Activated CD8-positive, alpha-beta T cell treated with anti-CD3 and anti-CD28 coated beads for 36 hours (primary cell): ENCODE data around the gene PPP2R3B. TPM values are rescaled to one million over a fixed set of nuclear protein-coding genes. Genes with fewer than 3 reads are reported as not detected.

Experiments
- ATAC-seq: fragments of 200-7000 bp; cut with Tn5 transposase; one replicate; pipeline ENCODE4 v1.10.0; 2021; ENCODE audit warnings: mild to moderate bottlenecking, moderate library complexity
- CTCF ChIA-PET: fragments of 350-600 bp; sonication (Branson Sonifier 250); formaldehyde crosslinking; loops from one replicate; lab custom pipeline; 2021; ENCODE audit warnings: antibody characterized with exemption; lab: Charles Lee
- POLR2A ChIA-PET: fragments of 350-600 bp; sonication (Branson Sonifier 250); formaldehyde crosslinking; loops from one replicate; lab custom pipeline; 2021; ENCODE audit warnings: antibody characterized with exemption; lab: Charles Lee
- DNase-seq: peaks from one replicate; pipeline ENCODE4 v3.0.0-alpha.2; 2020
- H3K27ac Mint-ChIP-seq: one replicate; pipeline ENCODE4 v1.8.0; 2021; ENCODE audit warnings: mild to moderate bottlenecking, mixed read lengths
- H3K27me3 Mint-ChIP-seq: one replicate; pipeline ENCODE4 v1.8.0; 2021; ENCODE audit warnings: mixed read lengths
- H3K36me3 Mint-ChIP-seq: one replicate; pipeline ENCODE4 v1.8.0; 2021; ENCODE audit warnings: low read depth, mixed read lengths
- H3K4me1 Mint-ChIP-seq: one replicate; pipeline ENCODE4 v1.8.0; 2021; ENCODE audit warnings: low read depth, mixed read lengths
- H3K4me3 Mint-ChIP-seq: one replicate; pipeline ENCODE4 v1.8.0; 2021; ENCODE audit warnings: mild to moderate bottlenecking, moderate library complexity, mixed read lengths
- H3K9me3 Mint-ChIP-seq: one replicate; pipeline ENCODE4 v1.8.0; 2021; ENCODE audit warnings: mixed read lengths
- intact Hi-C: fragments of 100-400 bp; cut with micrococcal nuclease; formaldehyde crosslinking; loops from one replicate; pipeline ENCODE4 v1.10.0; 2022
- total RNA-seq, 2 experiments: library from RNA; stranded (reverse); gene quantifications; one replicate each; pipeline ENCODE4 v1.2.3, GENCODE V29; 2021
- TF ChIP-seq, protein P1 (sequence below): fragments of 200-600 bp; IDR thresholded peaks from one replicate; pipeline ENCODE4 v1.8.0; 2022; ENCODE audit warnings: antibody characterized with exemption, mild to moderate bottlenecking

The PPP2R3B gene
- total RNA-seq, 2 experiments from 2014 or later, result 44.9 to 45.7 TPM

DNA sequence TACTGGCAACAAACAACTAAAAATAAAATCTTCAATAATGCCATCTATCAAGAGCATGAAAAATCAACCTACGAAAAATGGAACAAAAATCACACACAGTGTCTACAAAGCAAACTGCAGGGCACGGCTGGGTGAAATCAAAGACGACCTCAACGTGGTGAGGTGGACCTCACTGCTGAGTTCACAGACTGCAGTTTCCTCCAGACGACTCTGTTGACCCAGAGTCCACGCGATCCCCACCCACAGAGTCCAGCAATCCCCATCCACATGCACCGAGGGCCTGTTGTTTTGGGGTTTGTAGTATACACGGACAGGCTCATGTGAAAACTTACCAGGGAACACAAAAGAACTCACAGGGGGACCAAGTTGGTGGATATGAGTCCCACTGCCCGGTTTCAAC, 37.0 kb downstream of the PPP2R3B start:
- TF ChIP-seq, protein P1, sequence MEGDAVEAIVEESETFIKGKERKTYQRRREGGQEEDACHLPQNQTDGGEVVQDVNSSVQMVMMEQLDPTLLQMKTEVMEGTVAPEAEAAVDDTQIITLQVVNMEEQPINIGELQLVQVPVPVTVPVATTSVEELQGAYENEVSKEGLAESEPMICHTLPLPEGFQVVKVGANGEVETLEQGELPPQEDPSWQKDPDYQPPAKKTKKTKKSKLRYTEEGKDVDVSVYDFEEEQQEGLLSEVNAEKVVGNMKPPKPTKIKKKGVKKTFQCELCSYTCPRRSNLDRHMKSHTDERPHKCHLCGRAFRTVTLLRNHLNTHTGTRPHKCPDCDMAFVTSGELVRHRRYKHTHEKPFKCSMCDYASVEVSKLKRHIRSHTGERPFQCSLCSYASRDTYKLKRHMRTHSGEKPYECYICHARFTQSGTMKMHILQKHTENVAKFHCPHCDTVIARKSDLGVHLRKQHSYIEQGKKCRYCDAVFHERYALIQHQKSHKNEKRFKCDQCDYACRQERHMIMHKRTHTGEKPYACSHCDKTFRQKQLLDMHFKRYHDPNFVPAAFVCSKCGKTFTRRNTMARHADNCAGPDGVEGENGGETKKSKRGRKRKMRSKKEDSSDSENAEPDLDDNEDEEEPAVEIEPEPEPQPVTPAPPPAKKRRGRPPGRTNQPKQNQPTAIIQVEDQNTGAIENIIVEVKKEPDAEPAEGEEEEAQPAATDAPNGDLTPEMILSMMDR, result no peak
- H3K36me3 Mint-ChIP-seq, result peaks cover 5% of the 10 kb centered on the region
- H3K4me3 Mint-ChIP-seq, result no peak overlapping the region
- H3K9me3 Mint-ChIP-seq, result no peaks in the 10 kb centered on the region
- ChIA-PET POLR2A (no interaction called here), CTCF (no interaction called here)
- ATAC-seq, result no peak
- intact Hi-C loops, result no loop called here
- H3K27ac Mint-ChIP-seq, result no peak overlapping the region
- no peak for DNase-seq
- H3K4me1 Mint-ChIP-seq, result no peaks in the 10 kb centered on the region
- no peaks in the 10 kb centered on the region for H3K27me3 Mint-ChIP-seq

DNA sequence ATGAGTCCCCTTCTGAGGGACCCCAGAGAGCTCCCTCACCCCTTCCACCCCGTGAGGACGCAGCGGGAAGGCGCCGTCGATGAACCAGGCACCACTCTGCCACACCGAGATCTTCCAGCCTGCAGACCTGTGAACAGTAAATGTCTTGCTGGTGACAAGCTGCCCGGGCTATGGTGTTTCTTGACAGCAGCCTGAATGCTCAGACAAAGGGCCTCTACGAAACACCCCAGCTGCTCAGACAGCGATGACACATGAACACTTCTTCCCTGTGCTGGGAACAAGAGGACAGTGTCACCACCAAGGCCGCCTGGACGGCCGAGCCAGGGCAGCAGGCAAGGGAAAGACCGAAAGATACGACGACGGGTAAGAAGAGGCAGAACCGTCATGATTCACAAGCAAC, 37.5 kb downstream of the PPP2R3B start:
- TF ChIP-seq, protein P1, result no peak
- no peak overlapping the region for H3K4me3 Mint-ChIP-seq
- H3K4me1 Mint-ChIP-seq, result no peaks in the 10 kb centered on the region
- intact Hi-C loops, result no loop called here
- no peak overlapping the region for H3K27ac Mint-ChIP-seq
- no peak for ATAC-seq
- no peaks in the 10 kb centered on the region for H3K27me3 Mint-ChIP-seq
- no peak for DNase-seq
- POLR2A ChIA-PET, result no interaction called here
- H3K9me3 Mint-ChIP-seq, result no peaks in the 10 kb centered on the region
- CTCF ChIA-PET, result no interaction called here
- H3K36me3 Mint-ChIP-seq, result peaks cover 4% of the 10 kb centered on the region

DNA sequence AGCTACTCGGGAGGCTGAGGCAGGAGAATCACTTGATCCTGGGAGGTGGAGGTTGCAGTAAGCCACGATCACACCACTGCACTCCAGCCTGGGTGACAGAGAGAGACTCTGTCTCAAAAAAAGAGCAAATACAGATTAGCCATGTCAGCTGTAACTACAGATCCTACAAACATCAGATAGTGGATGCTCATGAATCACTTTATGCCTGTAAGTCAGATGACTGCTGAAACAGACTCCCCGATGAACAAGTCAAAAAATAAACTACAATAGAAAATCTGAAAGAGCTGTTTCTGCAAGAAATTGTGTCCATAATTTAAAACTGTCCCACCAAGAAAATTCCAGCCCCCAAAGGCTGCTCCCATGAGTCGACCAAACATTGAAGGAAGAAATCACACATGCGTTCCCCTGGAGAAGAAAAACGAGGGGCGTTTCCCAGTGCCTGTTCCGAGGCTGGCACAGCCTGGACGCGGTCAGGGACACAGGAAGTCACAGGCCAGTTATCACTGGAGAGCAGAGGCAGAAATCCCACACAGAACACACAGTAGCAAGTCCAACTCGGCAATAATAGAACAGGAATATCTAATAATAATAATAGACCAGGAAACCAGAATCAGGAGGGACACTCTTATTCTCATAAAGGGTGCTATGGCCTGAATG, 38.1 kb downstream of the PPP2R3B start:
- DNase-seq (no peak), ATAC-seq (no peak)
- CTCF ChIA-PET, result no interaction called here
- no peak overlapping the region for H3K4me3 Mint-ChIP-seq
- H3K9me3 Mint-ChIP-seq, result no peaks in the 10 kb centered on the region
- no peaks in the 10 kb centered on the region for H3K27me3 Mint-ChIP-seq
- H3K27ac Mint-ChIP-seq, result no peak overlapping the region
- TF ChIP-seq, protein P1, result no peak
- H3K4me1 Mint-ChIP-seq, result no peaks in the 10 kb centered on the region
- intact Hi-C loops, result no loop called here
- H3K36me3 Mint-ChIP-seq, result peaks cover 4% of the 10 kb centered on the region
- POLR2A ChIA-PET, result no interaction called here

DNA sequence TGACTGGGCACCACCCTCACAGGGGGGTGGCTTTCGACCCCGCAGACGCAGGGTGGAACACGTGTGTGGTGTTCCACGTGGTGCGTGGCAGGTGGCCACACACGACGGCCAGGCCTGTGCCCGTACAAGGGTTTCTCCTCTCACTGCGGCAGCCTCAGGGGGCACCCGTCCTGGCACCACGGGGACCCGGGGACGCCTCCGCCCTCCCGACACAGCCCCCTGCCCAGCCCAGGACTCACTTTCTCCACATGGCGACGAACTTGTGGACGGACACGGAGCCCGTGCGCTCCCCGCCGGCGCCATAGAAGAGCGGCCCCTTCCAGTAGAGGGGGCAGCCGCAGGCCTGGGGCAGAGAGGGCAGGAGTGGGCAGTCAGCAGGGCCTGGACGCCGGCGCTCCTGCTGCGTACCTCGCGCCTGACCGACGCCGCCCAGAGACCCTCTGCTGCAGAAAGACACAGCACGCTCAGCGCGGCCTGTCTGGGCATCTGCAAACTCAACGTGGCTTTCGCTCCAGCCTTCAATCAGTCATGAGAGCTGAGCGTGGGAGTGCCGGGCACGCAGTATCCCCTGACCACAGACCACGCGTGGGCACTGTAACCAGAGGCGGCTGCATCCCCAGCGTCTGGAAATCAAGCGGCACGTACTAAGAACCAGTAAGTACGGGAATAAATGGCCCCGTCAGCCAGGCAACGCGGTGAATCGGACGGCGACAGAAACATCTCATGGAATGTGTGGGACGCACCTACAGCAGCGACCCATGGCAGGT, 39.2 kb downstream of the PPP2R3B start:
- no peak overlapping the region for H3K27ac Mint-ChIP-seq
- no peak for DNase-seq
- H3K4me1 Mint-ChIP-seq, result no peaks in the 10 kb centered on the region
- ChIA-PET CTCF (no interaction called here), POLR2A (no interaction called here)
- no peak for ATAC-seq
- H3K9me3 Mint-ChIP-seq, result no peaks in the 10 kb centered on the region
- peaks cover 4% of the 10 kb centered on the region for H3K36me3 Mint-ChIP-seq
- H3K27me3 Mint-ChIP-seq, result no peaks in the 10 kb centered on the region
- TF ChIP-seq, protein P1, result no peak
- H3K4me3 Mint-ChIP-seq, result no peak overlapping the region
- intact Hi-C loops, result no loop called here
